ENCODE data around the gene LMF2. TPM values are rescaled to one million over a fixed set of nuclear protein-coding genes. Genes with fewer than 3 reads are reported as not detected.
"Not testable (repeated sequence)": the region's sequence is repeated elsewhere in the genome, so short reads cannot be mapped to it uniquely, and the experiment has no call there.

The LMF2 gene
- total RNA-seq, 1 donor from 2014 or later: 89.1 TPM

- no peak for DNase-seq (ENCODE audit: low spot score)
Measured at GRCh38 chr22:50523806-50524675, 16.5 kb upstream of the LMF2 start.

- no peak for DNase-seq (ENCODE audit: low spot score)
Measured at GRCh38 chr22:50523458-50523805, 15.9 kb upstream of the LMF2 start.

- DNase-seq (ENCODE audit: low spot score): no peak
Measured at GRCh38 chr22:50522806-50523438, 15.4 kb upstream of the LMF2 start.

- no peak for DNase-seq (ENCODE audit: low spot score)
Measured at GRCh38 chr22:50522208-50522805, 14.8 kb upstream of the LMF2 start.

- DNase-seq (ENCODE audit: low spot score): no peak
Measured at GRCh38 chr22:50521710-50522109, 14.2 kb upstream of the LMF2 start.

GRCh38 chr22:50520826-50521453, 13.4 kb upstream of the LMF2 start:
- DNase-seq (ENCODE audit: low spot score): no peak

GRCh38 chr22:50520184-50520583, 12.7 kb upstream of the LMF2 start:
- DNase-seq (ENCODE audit: low spot score): not testable (repeated sequence)

- DNase-seq (ENCODE audit: low spot score): no peak
Measured at GRCh38 chr22:50519151-50519550, 11.6 kb upstream of the LMF2 start.

- no peak for DNase-seq (ENCODE audit: low spot score)
Measured at GRCh38 chr22:50518606-50519005, 11.1 kb upstream of the LMF2 start.

GRCh38 chr22:50517495-50518260, 10.2 kb upstream of the LMF2 start:
- DNase-seq (ENCODE audit: low spot score): no peak

GRCh38 chr22:50516891-50517290, 9.4 kb upstream of the LMF2 start:
- DNase-seq (ENCODE audit: low spot score): no peak

- DNase-seq (ENCODE audit: low spot score): no peak
Measured at GRCh38 chr22:50516068-50516467, 8.6 kb upstream of the LMF2 start.

- no peak for DNase-seq (ENCODE audit: low spot score)
Measured at GRCh38 chr22:50513175-50513574, 5.7 kb upstream of the LMF2 start.

GRCh38 chr22:50508897-50509296, 1.4 kb upstream of the LMF2 start:
- no peak for DNase-seq (ENCODE audit: low spot score)

- DNase-seq (ENCODE audit: low spot score): peak; percentile 97
Measured at GRCh38 chr22:50507991-50508884, 736 bp upstream of the LMF2 start, which contains the start of gene NCAPH2. TSS of gene NCAPH2 (plus strand) at chr22:50508224. CDS start at chr22:50508338, 114 bp downstream.

- no peak for DNase-seq (ENCODE audit: low spot score)
Measured at GRCh38 chr22:50506611-50507420, 686 bp downstream of the LMF2 start.

GRCh38 chr22:50505776-50506610, 1.5 kb downstream of the LMF2 start:
- DNase-seq (ENCODE audit: low spot score): no peak

GRCh38 chr22:50505276-50505775, 2.2 kb downstream of the LMF2 start:
- DNase-seq (ENCODE audit: low spot score): no peak

Data from mucosa of gallbladder (tissue), 1 donor.